Measurements from ENCODE around the gene ATF7IP.

ATF7IP gene

DNA sequence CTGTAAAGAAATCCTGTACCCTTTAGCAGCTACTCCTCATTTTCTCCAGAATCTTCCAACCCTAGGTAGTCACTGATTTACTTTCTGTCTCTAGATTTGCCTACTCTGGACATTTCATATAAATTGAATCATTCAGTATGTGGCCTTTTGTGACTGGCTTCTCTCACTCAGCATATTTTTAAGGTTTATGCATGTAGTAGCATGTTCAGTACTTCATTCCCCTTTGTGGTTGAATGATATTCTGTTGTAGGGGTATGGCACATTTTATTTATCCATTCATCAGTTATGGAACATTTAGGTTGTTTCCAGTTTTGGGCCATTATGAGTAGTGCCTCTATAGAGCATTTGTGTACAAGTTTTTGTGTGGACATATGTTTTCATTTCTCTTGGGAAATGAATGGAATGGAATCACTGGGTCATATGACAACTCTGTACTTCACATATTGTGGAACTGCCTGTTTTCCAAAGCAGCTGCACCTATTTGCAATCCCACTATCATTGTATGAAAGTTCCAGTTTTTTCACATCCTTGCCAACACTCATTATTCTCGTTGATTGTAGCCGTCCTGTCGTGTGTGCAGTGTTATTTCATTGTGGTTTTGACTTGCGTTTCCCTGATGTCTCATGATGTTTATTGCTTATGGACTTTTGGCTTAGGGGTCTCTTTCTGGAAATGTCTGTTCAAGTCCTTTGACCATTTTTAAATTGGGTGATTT lies 57.2 kb downstream of the ATF7IP start:
- DNase-seq, result no peak

DNA sequence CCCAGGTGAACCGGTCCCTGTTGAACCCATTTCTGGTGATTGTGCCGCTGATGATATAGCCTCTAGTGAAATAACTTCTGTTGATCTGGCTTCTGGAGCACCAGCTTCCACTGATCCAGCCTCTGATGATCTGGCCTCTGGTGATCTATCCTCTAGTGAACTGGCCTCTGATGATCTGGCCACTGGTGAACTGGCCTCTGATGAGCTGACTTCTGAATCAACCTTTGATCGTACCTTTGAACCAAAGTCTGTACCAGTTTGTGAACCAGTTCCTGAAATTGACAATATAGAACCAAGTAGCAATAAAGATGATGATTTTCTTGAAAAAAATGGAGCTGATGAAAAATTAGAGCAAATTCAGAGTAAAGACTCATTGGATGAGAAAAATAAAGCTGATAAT lies 59.1 kb downstream of the ATF7IP start:
- DNase-seq, result no peak

DNA sequence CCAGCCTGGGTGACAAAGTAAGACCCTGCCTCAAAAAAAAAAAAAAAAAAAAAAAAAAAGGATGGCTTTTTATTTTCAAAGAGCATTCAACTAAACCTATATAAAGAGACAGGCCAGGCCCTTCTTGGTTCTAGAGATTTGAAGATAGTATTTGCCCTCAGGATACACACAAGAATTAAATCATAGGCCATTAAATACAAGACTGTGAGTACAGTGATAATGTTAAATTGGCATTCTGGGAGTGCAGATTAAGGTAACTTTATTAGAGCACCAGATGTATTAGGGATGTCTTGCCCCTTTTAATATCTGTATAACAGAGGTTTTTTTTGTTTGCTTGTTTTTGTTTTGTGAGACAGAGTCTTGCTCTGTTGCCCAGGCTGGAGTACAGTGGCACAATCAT lies 61.3 kb downstream of the ATF7IP start:
- no peak for DNase-seq

DNA sequence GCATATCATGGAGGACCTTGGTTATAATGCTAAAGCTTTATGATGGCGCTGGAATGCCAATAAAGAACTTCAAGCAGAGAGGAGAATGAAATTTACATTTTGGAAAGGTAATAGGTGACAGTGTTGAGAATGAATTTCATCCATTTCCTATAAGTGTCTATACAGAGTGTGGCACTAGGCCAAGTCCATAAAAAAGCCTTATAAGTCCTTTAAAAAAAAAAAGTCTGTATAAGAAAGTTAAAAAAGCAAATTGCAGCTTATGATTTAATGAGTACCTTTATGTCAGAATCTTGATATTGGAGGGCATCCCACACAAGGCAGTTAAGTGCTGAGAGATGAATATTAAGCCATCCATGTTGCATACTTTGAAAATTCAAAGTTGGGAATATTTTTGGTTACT lies 62.4 kb downstream of the ATF7IP start:
- no peak for DNase-seq

DNA sequence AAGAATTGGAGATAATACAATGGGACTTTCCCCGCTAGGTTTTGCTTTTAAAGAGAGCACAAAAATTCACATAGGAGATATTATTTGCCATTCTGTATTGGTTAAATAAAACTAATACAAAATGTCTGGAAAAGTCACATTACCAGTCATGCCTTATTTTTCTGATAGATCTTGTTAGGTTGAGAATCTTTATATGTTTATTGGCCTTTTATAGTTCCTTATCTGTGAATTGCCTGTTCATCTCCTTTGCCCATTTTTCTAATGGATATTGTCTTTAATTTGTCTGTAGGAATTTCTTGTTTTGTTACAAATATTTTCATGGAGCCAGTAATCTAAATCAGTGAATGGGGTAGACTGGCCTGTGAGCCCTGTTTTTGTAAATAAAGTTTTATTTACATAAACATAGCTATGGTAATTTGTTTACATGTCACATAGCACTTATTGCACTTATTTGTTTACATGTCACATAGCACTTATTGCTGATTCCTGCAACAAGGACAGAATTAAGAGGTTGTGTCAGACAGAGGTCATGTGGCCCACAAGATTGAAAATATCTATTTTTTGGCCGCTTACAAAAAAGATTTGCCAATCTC lies 65.0 kb downstream of the ATF7IP start:
- DNase-seq, result no peak

DNA sequence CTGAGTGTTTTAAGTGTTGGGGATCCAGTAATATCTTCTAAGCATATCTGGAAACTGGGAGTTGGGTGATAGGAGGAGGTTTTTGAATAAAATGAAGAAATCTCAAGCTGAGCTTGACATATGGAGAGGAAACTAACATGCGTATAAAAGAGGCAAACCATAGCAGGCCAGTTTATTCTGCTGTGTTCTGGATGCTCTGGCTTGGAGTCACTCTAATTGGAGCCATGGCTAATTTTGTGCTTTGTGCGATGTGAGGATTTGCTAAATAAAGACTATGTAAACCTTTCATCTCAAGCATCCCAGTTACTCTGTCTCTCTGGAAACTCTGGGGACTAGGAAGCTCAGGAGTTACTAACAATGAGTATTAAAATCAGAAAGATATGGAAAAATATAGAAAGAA lies 66.5 kb downstream of the ATF7IP start:
- no peak for DNase-seq

DNA sequence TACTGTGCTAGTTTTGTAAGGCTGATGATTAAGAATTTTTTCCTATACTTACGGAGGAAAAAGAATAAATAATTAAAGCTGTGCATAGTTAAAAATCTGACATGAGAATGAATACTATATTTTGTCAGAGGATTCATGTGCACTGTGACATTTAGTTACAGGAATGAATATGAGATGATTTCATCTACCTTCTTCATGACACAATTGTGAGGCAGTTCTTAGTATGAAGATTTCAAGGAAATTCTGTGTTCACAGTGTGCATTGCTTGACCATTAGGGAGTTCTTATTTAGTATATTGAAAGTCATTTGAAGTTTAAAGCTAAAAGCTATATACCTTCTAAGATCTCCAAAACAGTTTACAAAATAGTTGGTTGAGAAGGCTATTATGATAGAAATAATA lies 70.1 kb downstream of the ATF7IP start:
- DNase-seq, result no peak

DNA sequence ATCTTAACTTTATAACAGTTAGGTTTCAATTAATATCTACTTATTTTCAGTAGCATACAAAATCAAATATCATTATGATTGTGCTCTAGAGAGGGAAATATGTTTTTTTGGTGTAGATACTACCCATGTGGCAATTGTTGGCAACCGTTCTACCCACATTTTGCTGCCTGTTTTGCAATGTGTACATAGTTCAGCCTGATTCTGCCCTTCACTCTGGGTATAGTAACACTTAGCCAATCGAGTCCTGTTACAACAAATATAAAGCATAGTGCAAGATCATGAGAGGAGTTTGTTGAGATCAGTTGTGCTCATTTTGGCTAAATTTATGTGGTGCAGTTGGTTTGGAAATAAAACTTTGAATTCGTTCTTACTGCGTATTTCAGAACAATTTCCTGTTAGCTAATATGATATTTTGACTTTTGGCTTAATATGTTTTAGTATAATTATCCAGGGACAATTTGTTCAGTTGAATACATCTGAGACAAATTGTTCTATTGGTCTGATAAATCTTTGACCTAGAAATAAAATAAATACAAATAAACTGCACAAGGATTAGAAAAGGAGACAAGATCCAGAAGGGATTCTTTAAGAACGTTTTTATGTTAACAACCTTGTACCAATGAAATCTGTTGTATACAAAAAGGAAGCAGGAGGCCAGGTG lies 76.9 kb downstream of the ATF7IP start:
- DNase-seq, result no peak

DNA sequence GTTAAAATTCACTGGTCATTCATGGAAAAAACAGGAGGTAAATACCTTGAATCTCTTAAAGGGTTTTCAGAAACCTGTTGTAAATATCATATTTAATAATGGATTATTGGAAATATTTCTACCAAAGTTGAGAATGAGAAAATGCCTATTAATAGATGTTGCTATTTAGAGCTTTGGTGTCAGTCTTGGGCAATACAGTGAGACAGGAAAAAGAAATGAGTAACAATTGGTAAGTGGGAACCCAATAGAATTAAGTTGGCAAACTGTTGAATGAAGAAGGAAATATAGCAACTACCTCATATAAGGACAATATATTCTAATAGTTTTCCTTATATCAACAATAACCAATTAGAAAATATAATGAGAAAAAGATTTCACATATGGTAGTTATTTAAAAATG lies 78.0 kb downstream of the ATF7IP start:
- no peak for DNase-seq

DNA sequence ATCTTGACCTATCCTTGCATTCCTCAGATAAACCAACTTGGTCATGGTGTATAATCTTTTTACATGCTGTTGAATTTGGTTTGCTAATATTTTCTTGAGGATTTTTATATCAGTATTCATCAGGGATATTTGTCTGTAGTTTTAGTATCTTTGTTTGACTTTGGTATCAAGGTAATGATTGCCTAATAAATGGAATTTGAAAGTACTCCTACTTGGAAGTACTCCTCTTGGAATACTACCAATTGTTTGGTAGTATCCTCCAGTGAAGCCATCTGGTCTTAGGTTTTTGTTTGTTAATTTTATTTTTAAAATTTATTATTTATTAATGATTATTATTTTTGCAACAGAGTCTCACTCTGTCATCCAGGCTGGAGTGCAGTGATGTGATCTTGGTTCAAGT lies 85.0 kb downstream of the ATF7IP start:
- no peak for DNase-seq

DNA sequence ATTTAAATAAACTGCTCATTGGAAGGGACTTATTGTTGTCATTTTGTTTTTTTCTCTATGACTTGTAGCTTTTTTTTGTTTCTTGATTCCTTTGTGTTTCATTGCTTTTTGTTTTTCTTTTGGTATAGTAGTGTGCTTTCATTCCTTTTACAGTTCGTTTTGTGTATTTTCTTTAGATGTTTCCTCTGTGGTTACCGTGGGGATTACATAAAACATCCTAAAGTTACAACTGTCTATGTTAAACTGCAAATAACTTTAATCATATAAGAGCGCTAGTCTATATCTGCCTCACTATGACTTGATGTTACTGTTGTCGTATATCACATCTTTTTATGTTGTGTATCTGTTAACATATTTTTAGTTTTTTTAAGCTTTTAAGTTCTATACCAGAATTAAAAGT lies 86.9 kb downstream of the ATF7IP start:
- no peak for DNase-seq

DNA sequence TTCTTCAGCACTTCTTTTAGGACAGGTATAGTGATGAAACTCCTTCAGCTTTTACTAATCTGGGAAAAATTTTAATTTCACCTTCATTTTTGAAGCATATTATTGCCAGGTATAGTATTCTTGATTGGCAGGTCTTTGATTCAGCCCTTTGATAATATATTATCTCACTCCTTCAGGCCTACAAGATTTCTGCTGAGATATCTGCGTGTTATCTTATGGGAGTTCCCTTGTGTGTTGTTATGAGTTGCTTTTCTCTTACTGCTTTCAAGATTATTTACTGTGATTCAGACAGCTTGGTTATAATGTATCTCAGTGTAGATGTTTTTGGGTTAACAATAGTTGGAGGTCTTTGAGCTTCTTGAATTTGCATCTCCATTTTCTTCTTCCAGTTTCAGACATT lies 87.4 kb downstream of the ATF7IP start:
- DNase-seq, result no peak

DNA sequence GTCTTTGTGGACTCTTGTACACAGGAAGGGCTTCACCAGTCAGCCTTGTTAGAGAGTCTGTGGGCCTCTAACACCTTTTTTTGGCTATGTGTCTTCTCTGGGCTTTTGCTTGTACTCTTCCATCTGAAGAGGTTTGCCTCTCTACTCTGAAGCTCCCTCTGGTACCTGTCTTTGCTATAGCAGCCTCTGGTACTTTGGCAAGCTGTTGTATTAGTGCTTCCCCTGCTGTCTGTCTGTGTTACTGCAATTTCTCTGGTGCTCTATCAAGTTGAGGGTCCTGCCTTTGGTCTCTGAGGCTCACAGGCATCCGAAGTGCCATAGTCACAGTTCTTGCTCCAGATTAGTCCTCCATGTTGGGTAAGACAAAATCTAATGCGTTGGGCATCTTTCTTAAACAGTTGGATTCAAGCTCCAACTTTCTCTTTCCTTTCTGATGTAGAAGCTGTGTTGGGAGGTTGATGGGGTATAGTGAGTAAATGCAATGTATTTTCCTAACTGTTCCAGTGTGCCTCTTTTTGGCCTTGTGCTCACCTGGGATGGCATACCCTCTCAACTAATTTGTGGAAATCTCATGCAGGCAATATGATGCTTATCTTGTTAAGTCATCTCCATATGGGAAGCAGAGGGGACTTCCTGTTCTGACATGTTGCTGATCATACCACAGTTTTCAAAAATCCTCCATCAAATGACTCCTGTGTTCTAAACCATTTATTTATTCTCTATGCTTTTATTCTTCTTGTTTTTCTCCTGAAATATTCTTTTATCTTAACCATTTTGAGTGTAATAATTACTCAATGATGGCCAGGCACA lies 88.8 kb downstream of the ATF7IP start:
- DNase-seq, result peak in 1 of 2 experiments; percentile 36

DNA sequence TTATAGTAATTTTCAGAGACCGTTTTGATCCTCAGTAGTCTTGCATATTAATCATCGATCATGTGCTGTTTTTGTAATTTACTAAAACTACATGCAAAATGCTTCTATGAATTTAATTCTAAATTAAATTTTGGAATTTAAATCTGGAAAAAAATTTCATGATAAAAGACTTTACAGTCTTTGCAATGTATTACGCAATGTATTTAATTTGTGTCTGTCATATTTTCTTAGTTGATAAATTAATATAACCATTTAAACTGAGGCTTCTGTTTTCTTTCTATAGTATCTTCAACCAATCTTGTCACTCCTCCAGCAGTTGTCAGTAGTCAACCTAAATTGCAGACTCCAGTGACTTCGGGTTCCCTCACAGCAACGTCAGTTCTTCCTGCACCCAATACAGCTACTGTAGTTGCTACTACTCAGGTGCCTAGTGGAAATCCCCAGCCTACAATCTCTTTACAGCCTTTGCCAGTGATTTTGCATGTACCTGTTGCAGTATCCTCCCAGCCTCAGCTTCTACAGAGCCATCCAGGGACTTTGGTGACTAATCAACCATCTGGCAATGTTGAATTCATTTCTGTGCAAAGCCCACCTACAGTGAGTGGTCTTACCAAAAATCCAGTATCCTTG lies 94.8 kb downstream of the ATF7IP start:
- DNase-seq, result no peak

DNA sequence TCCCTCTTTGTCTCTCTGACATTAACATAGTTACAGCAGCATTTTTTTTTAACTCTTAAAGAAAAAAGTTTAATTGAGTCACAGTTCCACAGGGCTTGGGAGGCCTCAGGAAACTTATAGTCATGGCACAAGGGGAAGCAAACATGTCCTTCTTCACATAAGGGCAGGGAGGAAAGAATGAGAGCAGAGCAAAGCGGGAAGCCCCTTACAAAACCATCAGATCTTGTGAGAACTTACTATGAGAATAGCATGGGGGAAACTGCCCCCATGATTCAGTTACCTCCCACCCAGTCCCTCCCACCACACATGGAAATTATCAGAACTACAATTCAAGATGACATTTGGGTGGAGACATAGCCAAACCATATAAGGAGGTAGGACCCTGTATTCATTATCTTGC lies 106.0 kb downstream of the ATF7IP start:
- no peak for DNase-seq

DNA sequence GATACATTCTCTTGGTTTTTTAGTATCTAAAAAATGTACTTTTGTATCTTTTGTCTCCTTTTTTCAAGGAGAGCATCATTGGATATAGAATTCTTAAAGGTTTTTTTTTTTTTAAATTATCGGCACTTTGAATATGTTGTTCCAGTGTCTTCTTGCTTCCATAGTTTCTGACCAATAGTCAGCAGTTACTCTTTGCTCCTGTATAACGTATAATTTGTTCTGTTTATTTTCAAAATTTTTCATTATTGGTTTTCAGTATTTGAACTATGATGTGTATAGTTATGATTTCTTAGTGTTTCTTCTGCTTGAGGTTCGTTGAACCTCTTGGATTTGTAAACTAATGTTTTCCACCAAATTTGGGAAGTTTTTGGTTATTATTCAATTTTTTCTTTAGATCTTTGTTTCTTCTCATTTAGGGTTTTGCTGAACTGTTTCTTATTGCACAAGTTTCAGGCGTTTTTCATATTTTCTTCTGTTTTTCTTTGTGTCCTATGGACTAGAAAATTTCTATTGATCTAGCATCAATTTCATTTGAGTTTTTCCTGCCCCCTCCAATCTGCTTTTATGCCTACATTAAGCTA lies 108.3 kb downstream of the ATF7IP start:
- DNase-seq, result no peak

DNA sequence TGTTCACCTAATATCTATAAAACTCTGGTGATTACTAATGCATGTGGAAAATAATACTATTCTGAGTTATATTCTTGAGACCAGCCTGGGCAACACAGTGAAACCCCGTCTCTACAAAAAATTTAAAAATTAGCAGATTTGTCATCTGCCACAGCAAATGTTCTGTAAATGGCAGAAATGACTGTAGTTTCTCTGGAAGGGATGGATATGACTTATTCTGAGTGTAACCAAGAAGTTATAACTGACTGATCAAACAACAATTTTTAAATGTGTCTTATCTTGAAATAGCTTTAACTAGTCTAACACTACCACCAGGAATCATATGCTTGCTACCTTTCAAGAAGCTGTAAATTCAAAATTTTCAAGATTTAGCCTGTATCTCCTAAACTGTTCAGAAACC lies 113.5 kb downstream of the ATF7IP start:
- DNase-seq, result no peak

DNA sequence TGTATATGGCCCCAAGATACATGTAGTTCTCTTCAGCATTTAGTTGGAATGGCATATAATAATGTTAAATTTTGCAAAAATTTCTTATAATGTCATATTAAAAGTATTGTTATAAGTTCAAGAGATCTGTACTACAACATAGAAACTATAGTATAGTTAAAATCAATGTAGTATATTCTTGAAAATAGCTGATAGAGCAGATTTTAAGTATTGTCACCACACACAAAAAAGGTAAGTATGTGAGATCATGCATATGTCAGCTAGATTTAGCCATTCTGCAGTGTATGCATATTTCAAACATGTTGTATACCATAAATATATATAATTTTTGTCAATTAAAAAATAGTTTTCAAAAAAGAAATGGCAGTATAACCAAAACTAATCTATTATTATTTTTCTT lies 115.7 kb downstream of the ATF7IP start:
- no peak for DNase-seq

DNA sequence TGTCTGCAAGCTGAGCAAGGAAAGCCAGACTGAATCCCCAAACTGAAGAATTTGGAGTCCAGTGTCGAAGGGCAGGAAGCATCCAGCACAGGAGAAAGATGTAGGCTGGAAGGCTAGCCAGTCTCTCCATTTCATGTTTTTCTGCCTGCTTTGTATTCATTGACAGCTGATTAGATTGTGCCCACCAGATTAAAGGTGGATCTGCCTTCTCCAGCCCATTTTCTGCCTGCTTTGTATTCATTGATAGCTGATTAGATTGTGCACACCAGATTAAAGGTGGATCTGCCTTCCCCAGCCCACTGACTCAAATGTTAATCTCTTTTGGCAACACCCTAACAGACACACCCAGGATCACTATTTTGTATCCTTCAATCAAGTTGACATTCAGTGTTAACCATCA lies 116.9 kb downstream of the ATF7IP start:
- no peak for DNase-seq

DNA sequence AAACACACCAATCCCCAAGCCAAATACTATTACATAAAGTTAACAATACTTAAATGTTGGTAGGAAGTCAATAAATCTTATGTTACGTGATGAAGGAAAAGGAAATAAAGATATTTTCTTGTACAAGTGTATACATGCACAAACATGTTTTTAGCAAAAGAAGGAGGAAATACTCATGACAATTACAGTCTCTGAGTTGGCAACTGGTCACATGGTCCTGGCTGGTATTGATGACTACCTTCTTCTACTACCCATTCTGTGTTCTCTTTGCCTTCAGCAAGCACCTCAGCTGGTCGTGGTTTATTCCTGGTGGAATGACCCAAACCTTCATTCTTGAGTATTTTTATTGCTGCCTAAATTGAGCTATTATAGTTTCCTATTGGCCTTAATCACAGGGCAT lies 117.4 kb downstream of the ATF7IP start:
- DNase-seq, result no peak

DNA sequence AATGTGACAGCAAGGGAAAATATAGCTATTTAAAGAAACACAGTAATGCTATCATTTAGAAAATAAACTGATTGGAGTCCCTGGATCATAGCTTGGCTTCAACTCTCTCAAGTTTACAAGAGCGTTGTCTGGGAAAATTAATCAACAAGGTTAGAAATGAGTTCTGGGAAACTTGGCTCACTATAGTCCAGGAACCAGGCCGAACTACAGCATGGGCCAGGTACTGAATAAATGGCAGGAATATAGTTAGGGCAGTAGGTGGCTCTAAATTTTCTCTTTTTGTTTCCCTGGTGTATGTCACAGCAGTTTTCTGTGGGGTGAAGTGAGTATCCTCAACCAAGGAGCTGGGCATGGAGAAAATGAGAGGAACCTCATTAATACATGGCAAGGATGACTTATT lies 129.8 kb downstream of the ATF7IP start:
- no peak for DNase-seq

DNA sequence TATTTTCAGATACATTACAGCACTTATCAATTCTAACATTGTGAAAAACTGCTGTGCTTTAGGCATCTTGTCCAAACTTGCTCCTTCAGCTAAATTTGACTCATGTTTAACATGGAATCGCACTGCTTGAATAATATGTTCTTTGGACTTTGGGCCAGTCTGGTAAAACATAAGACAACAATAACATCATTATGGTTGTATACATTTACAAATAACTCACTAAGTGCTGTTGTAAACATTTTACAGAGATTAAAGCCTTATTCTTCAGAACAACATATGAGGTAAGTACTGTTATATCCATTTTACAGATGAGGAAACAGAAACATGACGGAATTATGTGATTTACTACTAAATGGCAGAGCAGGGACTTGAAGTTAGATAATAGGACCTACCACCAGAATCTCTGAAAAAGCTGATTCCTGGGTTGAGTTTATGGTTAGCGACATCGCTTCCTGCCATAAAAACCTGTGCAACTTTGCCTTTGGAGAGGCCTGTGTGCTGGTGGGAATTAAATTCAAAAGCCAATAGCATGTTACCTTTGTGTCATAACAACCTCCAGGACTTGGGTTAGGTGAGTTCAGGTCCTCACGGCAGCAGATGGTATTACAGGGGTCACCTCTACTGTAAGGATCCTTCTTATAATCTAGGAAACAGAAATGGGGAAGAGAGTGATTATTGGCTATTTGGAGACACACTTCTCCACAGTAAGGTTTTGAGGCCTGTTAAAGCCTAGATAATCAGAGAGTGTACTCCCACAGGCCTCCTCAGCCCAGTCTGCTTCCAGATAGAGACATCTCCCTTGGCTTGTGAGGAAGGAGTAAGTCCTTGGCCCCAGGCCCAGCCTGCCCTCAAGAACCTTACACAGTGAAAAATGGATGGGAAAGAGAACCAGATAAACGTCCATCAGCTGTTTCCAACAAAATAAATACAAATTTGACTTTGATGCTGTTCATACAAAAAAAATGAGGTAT lies 140.4 kb downstream of the ATF7IP start:
- DNase-seq, result no peak
